Neutrophil (primary cell): ENCODE data around the gene TACR1.
"Not testable (repeated sequence)": the region's sequence is repeated elsewhere in the genome, so short reads cannot be mapped to it uniquely, and the experiment has no call there.

Experiments
- H3K27ac ChIP-seq: fragments of 200-600 bp; sonication (generic); 2 replicates; pipeline ENCODE4 v1.5.1; 2016; ENCODE audit warnings: mild to moderate bottlenecking, moderate library complexity
- H3K27me3 ChIP-seq: fragments of 200-600 bp; sonication (generic); 2 replicates; pipeline ENCODE4 v1.6.0; 2016; ENCODE audit warnings: mild to moderate bottlenecking
- H3K36me3 ChIP-seq: fragments of 200-600 bp; sonication (generic); 2 replicates; pipeline ENCODE4 v1.5.1; 2017
- H3K4me1 ChIP-seq, 2 experiments: fragments of 200-600 bp in 1 of 2; sonication (generic) in 1 of 2; 1 replicate in 1 of 2; 2 replicates in 1 of 2; pipeline versions ENCODE4 v1.5.1 to v1.6.1; 2013 to 2016; ENCODE audit warnings: low read depth in 1 of 2, low read length in 1 of 2, mild to moderate bottlenecking in 1 of 2, moderate library complexity in 1 of 2; ENCODE audit not compliant: control insufficient read depth in 1 of 2, insufficient read depth in 1 of 2
- H3K4me3 ChIP-seq, 2 experiments: fragments of 200-600 bp in 1 of 2; sonication (generic) in 1 of 2; 1 replicate in 1 of 2; 2 replicates in 1 of 2; pipeline ENCODE4 v1.5.1; 2013 to 2016; ENCODE audit warnings: low read depth in 1 of 2, low read length in 1 of 2, mild to moderate bottlenecking in 1 of 2, moderate library complexity in 1 of 2
- H3K9me3 ChIP-seq: fragments of 200-600 bp; sonication (generic); 2 replicates; pipeline ENCODE4 v1.5.1; 2016
- TF ChIP-seq, protein P1 (sequence below): fragments of 200-600 bp; sonication (generic); IDR thresholded peaks from 2 replicates; pipeline ENCODE4 v1.5.1; 2016; ENCODE audit warnings: antibody characterized with exemption

Gene TACR1

DNA sequence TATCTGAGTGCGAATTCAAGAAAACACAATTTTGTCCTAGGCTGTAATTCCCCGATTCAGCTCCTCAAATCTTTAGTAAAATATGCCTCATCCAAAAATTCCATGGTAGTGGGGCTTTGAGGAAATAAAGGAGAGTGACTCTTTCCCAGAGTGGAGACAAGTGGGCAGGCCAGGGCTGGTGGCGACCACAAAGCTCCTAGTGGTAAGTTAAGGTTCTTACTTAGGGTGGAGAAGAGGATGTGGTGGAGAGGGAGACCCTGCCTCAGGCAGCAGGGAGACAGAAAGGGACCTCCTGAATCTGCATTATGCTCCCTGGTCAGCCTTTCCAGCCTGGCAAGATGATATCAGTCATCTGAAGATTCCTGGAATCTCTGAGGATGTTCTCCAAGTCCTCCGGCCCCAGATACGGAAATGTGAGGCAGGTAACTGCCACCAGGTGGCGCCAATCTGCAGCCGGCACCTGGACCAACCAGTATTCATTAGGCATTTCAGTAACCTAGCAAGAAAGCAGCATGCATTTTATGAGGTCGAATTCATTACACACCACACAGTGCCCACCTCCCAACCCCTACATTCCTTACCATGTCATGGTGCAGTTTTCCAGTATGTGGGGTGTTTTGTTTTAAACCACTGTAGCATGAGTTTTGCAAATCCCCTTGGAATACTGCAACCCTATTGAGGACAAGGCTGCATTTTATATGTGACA lies 134.5 kb downstream of the TACR1 start:
- Histone ChIP-seq H3K36me3 (no peaks in the 10 kb centered on the region), H3K27me3 (no peaks in the 10 kb centered on the region)
- TF ChIP-seq, protein P1, sequence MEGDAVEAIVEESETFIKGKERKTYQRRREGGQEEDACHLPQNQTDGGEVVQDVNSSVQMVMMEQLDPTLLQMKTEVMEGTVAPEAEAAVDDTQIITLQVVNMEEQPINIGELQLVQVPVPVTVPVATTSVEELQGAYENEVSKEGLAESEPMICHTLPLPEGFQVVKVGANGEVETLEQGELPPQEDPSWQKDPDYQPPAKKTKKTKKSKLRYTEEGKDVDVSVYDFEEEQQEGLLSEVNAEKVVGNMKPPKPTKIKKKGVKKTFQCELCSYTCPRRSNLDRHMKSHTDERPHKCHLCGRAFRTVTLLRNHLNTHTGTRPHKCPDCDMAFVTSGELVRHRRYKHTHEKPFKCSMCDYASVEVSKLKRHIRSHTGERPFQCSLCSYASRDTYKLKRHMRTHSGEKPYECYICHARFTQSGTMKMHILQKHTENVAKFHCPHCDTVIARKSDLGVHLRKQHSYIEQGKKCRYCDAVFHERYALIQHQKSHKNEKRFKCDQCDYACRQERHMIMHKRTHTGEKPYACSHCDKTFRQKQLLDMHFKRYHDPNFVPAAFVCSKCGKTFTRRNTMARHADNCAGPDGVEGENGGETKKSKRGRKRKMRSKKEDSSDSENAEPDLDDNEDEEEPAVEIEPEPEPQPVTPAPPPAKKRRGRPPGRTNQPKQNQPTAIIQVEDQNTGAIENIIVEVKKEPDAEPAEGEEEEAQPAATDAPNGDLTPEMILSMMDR = peak; percentile 64

DNA sequence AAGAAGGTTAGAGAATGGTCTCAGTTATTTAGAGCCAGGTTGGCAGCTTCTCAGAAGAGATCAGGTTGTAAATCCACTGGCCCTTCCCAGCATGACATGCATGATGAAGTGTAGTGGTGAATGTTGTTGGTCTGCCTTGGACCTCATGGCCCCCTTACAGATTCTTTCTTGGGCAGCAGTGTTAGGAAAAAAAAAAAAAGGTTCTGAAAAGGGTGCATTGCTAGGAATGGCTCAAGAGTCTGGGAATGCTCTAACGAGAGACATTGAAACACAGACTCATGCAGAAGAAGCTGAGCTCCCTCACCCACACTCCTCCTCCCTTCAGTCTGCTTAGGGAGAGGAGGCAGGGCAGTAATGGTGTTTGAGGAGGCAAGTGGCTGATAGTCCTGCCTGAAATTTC lies 135.4 kb downstream of the TACR1 start:
- Histone ChIP-seq H3K36me3 (no peaks in the 10 kb centered on the region), H3K27ac (no peak overlapping the region), H3K27me3 (no peaks in the 10 kb centered on the region), H3K4me1 (peaks cover 3 to 5% of the 10 kb centered on the region in 2 experiments), H3K9me3 (no peaks in the 10 kb centered on the region), H3K4me3 (no peak overlapping the region)
- TF ChIP-seq, protein P1 = no peak

More for the DNA sequence above, 134.5 kb downstream of the TACR1 start:
- Histone ChIP-seq H3K4me3 (no peak overlapping the region), H3K9me3 (no peaks in the 10 kb centered on the region), H3K27ac (no peak overlapping the region), H3K4me1 (peaks cover 3 to 5% of the 10 kb centered on the region in 2 experiments)

DNA sequence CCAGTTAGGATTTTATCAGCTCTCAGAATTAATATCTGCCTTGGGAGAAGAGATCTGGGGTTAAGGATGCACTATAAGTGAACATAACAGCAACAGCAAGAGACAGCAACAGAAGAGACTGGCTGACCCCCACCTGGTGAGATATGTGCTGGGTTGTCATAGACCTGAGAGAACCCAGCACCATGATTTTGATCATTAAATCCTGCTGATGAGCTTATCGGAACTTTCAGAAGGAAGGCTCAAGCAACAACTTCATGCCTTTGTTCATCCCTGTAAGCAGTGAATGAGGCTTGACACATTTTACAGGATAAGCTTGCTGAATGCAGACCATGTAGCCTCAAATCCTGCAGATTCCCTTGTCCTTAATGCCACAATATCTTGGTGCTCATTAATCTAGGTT lies 140.9 kb downstream of the TACR1 start:
- H3K4me1 ChIP-seq = peaks cover 3 to 5% of the 10 kb centered on the region in 2 experiments
- H3K27ac ChIP-seq = no peak overlapping the region
- H3K9me3 ChIP-seq = no peaks in the 10 kb centered on the region
- H3K36me3 ChIP-seq = no peaks in the 10 kb centered on the region
- H3K27me3 ChIP-seq = no peaks in the 10 kb centered on the region
- H3K4me3 ChIP-seq = no peak overlapping the region
- TF ChIP-seq, protein P1 = no peak

DNA sequence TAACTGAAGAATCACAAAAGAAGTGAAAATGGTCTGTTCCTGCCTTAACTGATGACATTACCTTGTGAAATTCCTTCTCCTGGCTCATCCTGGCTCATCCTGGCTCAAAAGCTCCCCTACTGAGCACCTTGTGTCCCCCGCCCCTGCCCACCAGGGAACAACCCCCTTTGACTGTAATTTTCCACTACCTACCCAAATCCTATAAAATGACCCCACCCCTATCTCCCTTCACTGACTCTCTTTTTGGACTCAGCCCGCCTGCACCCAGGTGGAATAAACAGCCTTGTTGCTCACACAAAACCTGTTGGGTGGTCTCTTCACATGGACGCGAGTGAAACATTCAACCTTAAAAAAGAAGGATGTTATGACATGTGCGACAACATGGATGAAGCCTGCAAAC lies 142.2 kb downstream of the TACR1 start:
- not testable (repeated sequence) for H3K9me3 ChIP-seq, H3K27me3 ChIP-seq, H3K27ac ChIP-seq

DNA sequence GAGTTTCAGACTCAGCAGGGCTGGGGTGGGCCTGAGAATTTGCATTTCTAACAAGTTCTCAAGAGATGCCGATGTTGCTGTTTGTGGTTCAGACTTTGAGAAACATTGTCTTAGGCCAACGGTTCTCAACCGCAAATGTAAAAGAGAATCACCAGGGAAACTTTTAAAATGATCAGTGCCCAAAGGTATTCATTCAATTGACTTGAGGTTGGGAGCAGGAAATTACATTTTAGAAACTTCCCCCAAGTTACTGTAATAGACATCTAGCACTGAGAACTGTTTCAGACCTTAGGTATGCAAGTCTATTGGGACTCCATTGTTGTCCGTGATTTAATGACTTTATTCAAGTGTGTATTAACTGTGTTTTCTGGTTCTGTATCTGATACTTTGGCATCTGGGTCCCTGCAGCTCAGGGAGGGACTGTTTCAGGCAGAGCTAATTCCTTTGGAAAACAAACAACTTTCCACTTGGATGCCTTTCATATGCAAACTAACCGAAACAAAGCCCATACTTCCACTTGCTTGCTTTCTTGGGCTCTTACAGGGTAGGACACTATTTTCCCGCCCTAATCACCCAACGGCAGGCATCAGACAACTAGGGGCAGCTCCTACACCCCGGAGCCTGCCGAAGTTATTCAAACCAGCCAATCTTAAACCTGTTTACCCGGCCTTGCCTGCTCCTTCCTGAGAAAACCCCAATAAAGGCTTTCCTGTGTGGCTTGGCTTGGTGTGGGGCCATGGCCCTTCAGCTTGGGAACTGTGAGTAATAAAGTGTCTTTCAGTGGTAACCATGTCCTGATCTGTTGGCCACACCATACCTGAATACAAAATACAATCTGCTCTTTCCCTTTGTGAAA lies 143.3 kb downstream of the TACR1 start:
- Histone ChIP-seq H3K36me3 (no peaks in the 10 kb centered on the region), H3K9me3 (no peaks in the 10 kb centered on the region), H3K4me3 (no peak overlapping the region), H3K27me3 (no peaks in the 10 kb centered on the region), H3K4me1 (no peaks in the 10 kb centered on the region), H3K27ac (no peak overlapping the region)
- TF ChIP-seq, protein P1 = no peak

More for the DNA sequence above, 142.2 kb downstream of the TACR1 start:
- not testable (repeated sequence) for H3K4me3 ChIP-seq, H3K36me3 ChIP-seq, H3K4me1 ChIP-seq
